HG02981 (cell line): ENCODE measurements around the gene SPC25.

ENCODE experiments used
- ATAC-seq: cut with Tn5 transposase; IDR thresholded peaks from one replicate; pipeline ENCODE4 v1.9.1; 2021; ENCODE audit warnings: mild to moderate bottlenecking, moderate library complexity; ENCODE audit not compliant: unreplicated experiment

SPC25 gene

DNA sequence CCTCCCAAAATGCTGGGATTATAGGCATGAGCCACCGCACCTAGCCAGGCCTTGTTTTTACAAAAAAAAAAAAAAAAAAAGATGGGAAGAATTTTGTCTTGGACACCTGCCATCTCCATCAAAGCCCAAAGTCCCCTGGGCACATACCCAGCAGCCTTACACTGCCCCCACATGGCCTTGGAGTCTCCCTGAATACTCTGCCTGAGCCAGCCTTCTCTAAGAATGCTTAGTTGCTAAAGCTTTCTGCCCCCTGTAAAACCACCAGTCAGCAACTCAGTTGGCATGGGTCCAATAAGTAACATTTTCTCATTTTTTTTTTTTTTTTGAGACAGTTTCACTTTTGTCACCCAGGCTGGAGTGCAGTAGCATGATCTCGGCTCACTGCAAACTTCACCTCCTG, 40.6 kb downstream of the SPC25 start:
- ATAC-seq, result no peak

DNA sequence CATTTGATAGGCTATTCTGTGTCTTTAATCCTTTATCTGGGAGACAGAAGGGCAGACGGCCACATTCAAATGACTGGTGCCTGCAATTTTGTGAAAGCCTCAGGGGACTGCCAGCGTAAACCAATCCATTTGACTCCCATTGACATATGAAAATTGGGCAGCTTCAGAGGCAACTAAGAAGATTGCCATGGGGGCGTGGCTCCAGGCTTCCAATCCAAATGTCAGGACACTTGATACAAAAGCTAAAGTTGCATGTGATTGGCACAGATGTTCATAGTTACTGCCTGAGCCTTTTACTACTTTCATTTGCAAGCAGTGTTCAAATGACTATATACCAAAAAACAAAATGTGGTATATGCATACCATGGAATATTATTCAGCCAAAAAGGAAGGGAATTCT, 42.0 kb downstream of the SPC25 start:
- no peak for ATAC-seq

DNA sequence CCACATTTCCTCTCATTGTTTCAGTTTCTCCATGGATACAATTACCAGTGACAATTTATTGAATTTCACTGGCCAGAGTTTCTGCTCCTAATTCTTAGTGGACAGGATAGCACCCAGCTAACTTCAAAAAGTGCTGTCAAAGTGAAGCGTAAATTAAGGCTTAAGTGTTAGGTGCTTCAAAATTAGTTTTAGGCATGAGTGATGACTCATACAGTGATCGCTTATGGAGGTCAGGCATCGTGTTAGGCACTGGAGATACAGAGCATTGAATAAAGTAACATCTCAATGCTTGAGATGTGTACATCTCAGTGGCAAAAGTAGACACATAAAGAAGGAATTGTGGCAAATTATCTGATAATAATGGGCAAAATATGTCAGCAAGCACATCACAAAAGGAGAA, 47.0 kb downstream of the SPC25 start:
- ATAC-seq, result no peak

DNA sequence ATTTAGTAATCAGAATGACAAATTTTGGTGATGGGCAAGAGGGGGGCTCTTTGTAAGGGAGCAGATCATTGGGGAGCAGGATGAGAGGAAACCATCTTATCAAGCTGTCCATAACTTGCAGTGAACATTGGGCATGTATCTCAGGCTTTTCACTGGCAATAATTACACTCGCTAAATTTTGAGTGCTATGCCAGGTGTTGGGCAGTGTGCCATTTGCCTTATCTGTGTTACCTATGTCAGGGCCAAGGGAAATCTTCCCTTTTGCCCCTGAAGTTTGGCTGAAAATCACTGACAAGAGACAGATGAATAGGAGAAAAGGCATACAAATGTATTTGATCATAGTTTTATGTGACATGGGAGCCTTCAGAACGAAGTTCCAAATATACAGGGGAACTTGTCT, 48.8 kb downstream of the SPC25 start:
- no peak for ATAC-seq

DNA sequence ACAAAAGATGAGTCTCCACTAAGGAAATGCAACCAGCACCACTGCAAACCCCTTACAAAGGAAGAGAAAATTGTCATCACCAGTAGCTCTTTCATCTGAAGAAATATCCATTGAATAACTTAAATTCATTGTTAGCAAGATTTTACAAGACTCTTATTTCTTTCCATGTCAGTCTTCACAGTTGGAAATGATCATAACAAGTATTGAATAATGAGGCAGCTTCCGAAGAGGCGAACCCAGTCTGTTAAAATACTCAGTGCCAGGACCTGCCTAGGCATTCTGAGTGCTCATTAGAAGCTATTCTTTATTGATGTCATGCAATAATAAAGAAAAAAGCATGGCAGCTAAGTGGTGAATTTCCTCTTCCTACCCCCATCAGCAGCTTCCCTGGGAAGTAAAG, 54.3 kb downstream of the SPC25 start:
- no peak for ATAC-seq

DNA sequence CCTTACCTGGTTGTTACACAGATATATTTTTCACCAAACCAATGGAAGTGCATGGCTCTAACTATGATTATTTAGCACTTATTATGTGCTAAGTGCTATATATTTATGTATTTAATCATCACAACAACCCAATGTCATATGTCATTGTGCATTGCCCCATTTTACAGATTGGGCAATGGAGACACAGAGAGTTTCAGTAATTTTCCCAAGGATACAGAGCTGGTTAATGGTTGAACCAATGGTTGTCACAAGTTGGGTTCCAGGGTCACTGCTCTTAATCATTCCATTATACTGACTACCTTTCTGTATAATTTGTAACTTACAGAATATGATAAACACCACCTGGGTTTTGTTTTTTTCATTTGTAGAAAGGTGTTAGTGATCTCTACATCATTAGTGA, 58.6 kb downstream of the SPC25 start:
- ATAC-seq, result no peak

DNA sequence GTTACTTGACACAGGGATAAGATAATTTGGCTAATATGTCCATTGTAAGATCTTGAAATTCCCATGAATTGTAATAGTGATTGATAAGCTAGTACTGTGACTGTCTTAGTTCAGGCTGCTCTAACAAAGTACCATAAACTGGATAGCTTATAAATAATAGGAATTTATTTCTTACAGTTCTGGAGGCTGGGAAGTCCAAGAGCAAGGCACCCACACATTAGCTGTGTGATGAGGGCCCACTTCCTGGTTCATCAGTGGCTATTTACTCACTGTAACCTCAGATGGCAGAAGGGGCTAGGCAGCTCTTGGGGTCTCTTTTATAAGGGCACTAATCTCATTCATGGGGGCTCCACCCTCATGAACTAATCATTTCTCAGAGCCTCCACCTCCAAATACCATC, 59.3 kb downstream of the SPC25 start:
- ATAC-seq, result no peak

DNA sequence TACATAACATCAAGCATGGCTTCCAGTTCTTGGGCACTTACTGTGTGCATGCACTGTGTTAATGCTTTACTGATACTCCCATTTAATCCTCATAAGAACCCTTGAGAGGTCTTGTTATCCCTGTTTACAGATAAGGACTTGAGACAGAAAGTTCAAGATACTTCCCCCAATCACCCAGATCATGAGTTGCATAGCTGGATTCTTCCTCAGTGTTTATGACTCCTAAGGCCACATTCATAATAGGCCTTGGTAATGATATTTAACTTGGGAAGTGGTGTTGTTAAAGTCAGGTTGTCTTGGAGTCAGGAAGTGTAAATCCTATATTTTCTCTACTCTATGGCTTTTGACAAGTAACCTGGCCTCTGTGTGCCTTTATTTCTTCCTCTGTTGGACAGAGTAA, 65.1 kb downstream of the SPC25 start:
- ATAC-seq, result no peak

DNA sequence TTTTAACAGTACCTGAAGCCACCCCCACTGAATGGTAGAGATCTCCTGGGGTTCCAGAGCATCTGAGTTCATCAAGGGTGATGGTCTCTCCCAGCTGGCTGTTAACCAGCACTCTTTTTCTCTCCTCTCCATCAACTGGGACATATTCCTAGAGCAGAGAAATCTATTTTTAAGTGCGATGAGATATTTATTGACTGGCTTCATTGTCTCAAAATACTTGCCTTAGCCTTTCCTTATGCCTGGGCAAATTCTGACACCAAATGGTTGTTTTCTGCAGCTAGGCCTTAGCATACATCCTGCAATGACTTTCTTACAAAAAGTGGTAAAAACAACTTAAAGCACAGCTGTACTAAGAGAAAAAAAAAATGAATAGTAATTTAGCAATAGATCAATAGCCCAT, 68.2 kb downstream of the SPC25 start:
- no peak for ATAC-seq

DNA sequence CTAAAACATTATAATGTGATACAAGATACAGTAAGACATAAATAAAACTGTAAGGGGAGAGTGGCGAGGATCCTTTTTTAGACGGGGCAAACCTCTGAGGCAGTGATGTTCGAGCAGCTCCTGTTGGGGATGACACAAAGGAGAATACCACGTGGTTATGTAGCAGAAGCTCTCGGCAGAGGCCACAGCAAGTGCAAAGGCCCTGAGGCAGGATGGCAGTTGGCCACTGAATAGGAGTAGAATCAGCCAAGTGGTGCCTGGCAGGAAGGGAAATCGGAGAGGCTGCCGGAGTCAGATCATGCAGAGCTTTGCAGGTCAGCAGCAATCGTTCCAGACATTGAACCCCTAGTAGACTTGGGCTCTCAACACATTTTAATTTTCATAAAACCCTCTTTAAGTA, 68.7 kb downstream of the SPC25 start:
- ATAC-seq, result no peak
